HEK293 (cell line): ENCODE results near the gene CARD8.

Experiments
- YY2 ChIP-seq: fragments of 450-650 bp; formaldehyde crosslinking; IDR thresholded peaks from 2 replicates; pipeline ENCODE4 v1.5.1; 2016; ENCODE audit warnings: missing biosample characterization, missing genetic modification characterization
- ZNF121 ChIP-seq: fragments of 450-650 bp; formaldehyde crosslinking; IDR thresholded peaks from 2 replicates; pipeline ENCODE4 v1.5.1; 2016; ENCODE audit warnings: missing biosample characterization, missing genetic modification characterization
- ZNF324 ChIP-seq: fragments of 450-650 bp; formaldehyde crosslinking; IDR thresholded peaks from 2 replicates; pipeline ENCODE4 v1.5.1; 2016; ENCODE audit warnings: missing biosample characterization, missing genetic modification characterization

DNA sequence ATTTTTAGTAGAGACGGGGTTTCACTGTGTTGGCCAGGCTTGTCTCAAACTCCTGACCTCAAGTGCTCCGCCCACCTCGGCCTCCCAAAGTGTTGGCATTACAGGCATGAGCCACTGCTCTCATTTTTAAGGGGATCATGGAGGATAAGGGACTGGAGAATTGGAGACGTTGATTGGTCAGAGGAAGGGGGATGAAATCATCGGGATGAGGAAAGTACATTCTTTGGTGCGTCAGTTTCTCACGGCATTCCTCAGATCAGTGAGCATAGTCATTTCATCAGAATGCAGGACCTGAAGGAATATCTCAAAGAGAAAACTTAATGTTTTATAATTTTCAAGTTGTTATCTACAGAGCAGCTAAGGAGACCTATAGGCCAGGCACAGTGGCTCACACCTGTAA lies 28.2 kb upstream of the CARD8 start:
- TF ChIP-seq YY2 (no peak), ZNF324 (no peak), ZNF121 (tag by site-specific recombination) (no peak)
